ENCODE data around the gene HYI.
"Not testable (repeated sequence)": the region's sequence is repeated elsewhere in the genome, so short reads cannot be mapped to it uniquely, and the experiment has no call there.

Gene HYI, protein sequence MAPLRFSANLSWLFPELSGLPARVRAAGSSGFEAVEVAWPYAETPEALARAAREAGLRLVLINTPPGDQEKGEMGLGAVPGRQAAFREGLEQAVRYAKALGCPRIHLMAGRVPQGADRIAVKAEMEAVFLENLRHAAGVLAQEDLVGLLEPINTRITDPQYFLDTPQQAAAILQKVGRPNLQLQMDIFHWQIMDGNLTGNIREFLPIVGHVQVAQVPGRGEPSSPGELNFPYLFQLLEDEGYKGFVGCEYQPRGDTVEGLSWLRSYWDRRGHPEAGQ

DNA sequence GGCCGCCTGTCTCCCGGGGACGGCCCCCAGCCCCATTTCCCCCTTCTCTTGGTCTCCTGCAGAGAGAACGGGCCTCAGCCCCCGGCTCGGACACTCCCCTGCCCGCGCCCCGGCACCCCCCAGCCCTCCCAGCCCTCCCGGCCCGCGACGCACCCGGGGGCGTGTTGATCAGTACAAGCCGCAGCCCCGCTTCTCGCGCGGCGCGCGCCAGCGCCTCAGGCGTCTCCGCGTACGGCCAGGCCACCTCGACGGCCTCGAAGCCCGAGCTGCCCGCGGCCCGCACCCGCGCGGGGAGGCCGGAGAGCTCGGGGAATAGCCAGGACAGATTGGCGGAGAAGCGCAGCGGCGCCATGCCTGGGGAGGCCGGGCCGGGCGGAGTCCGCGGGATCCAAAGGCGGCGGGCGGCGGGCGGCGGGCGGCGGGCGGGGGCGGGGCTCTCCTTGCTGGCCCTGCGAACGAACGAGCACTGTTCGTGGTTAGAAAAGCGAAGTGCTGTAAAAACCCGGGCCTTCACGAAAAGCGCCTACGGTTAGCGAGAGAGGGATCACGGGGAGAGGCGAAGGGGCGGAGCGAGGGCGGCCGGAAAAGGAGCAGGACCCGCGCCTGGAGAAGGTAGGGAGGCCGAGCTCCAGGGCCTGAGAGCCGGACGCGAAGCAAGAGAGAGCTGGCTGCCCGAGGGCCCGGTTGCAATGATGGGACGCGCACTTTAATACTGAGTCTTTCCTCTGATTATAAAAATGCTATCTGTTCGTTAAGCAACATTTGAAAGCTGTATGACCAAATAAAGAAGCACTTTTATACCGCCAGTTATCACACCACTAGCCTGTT lies at the start of gene HYI:
TSS of gene HYI (minus strand) at position 490 of the 828 bp plus-strand sequence. CDS start at position 352, 138 bp downstream.
- DNase-seq, result peak; percentile 75 to 91 (median 85)

DNA sequence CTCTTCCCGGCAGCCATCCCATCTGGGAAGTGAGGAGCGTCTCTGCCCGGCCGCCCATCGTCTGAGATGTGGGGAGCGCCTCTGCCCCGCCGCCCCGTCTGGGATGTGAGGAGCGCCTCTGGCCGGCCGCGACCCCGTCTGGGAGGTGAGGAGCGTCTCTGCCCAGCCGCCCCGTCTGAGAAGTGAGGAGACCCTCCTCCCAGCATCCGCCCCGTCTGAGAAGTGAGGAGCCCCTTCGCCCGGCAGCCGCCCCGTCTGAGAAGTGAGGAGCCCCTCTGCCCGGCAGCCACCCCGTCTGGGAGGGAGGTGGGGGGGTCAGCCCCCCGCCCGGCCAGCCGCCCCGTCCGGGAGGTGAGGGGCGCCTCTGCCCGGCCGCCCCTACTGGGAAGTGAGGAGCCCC lies 48.1 kb upstream of the HYI start:
- not testable (repeated sequence) for DNase-seq

DNA sequence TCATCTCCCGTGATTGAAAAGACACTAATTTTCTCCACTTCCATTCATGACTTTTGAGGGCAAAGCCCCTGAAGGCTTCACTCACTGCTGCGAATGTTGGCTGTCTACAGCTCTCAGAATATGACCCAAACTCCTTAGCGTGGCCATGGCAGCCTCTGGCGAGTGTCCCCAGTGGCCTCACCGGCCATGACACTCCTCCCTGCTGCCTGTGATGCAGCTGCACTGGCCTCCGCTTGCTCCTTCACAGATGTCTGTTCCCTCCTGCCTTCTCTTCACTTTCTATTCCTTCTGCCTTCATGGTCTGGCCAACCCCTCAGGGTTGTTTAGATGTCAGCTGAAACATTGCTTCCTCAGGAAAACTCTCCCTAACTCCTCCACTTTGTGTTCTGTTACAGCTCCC lies 46.2 kb upstream of the HYI start:
- DNase-seq, result no peak

DNA sequence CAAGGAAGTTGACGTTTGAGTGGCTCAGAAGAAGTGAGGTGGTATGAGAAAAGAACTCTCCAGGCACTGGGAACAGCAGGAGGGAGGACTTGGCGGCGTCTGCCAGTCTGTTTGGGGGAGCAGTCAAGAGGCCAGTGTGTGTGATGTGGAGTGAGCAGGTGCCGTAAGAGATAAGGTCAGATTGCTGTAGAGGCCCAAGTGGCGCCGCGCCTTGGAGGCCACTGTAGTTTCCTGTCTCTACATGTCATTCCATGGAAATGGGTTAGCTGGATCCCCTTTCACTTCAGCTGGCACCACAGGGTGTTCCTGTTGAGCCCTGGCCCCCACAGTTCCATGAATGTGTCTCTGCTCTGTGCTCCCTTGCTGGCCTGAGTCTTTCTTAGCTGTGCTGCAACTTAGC lies 41.5 kb upstream of the HYI start:
- no peak for DNase-seq

DNA sequence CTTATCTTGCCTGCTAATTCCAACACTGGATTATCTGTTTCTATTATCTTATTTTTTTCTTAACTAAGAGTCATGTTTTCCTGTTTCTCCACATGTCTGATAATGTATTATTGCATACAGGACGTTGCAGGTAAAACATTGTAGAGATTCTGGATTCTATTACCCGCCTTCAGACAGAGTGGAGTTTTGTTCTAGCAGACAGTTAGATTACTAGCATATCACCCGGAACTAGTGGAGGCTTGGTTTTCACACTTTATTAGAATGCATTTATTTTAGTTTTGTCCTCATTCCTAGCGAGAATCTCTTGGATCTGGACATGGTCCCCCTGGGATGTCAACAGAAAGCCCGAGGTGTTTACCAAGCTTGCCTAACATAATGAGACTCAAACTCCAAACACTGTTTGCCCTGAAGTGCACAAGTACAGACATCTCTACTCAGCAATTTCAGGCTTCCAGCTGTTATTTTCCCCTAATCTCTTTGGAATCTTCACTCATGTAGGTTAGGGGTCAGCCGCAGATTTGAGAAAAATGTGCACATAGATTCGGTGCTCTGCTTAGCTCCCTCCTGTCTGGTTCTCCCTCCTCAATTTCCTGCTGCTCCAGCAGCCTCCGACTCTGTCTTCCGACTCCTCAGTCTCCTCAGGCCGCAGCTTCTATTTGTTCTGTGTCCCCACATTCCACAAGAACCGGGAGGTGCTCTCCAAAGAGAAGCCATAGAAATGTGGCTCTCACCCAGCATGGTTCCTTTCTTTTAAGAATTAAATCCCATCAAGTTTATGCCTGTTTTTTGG lies 40.1 kb upstream of the HYI start:
- no peak for DNase-seq

DNA sequence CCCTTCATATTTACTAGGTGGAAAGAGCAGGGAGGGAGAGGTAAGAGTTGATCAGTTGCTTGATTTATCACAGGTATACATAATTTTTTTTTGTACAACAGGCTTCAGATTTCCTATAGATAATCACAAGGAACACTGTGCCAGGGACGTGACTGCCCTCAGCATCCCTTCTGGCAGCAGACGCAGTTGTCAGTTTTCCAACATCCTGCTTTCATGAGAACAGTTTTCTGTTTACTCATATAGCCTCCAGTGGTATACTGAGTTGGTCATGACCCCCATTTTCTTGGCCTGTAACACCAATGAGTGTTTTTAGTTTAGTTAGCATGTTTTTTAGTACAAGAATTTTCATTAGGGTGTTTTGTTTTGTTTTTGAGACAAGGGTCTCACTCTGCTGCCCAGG lies 39.1 kb upstream of the HYI start:
- DNase-seq, result no peak

DNA sequence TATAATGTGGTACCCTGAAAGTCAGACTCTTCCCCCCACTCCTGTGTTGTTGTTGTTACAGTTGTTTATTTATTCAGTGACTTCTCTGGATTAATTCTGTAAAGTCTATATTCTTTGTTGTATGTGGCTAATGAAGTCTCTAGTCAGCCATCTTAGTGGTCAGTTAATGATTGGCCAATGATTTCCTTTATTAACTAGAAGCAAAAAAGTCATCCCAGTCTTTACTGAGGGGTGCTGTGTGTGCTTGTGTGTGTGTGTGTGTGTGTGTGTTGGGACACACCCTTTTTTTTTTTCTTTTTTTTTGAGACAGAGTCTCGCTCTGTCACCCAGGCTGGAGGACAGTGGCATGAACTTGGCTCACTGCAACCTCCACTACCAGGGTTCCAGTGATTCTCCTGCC lies 37.3 kb upstream of the HYI start:
- no peak for DNase-seq

DNA sequence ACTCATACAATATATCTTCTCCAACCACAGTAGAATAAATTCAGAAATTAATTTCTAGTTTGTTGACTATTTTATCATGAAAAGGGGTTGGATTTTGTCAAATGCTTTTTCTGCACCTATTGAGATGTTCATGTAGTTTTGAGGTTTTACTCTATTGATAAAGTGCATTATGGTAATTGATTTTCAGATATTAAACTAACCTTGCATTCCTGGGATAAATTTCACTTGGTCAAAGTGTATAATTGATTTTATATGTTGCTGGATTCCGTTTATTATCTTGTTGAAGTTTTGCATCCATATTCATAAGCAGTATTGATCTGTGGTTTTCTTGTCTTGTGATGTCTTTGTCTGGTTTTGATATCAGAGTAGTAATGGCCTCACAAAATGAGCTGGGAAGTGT lies 34.4 kb upstream of the HYI start:
- DNase-seq, result no peak

DNA sequence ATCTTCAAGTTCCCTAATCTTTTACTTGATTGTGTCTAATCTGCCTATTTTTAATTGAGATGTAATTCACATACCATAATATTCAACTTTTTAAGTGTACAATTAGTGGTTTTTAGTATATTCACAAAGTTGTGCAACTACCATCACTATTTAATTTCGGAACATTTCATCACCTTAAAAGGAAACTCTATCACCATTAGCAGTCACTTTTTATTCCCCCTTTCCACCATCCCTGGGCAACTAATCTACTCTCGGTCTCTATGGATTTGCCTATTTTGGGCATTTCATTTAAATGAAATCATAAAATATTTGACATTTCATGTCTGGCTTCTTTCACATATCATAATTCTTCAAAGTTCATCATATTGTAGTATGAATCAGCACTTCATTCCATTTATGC lies 30.6 kb upstream of the HYI start:
- DNase-seq, result no peak

DNA sequence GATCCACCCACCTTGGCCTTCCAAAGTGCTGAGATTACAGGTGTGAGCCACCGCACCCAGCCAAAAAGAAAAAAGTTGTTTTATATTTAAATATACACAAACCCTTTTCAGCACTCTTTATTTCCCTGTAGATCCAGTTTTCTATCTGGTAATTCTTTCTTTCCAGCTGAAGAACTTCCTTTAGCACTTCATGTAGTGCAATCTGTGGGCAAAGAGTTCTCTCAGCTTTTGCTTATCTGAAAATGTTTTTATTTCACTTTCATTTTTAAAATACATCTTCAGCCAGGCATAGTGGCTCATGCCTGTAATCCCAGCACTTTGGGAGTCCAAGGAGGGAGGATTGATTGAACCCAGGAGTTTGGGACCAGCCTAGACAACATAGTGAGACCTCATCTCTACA lies 28.5 kb upstream of the HYI start:
- no peak for DNase-seq

DNA sequence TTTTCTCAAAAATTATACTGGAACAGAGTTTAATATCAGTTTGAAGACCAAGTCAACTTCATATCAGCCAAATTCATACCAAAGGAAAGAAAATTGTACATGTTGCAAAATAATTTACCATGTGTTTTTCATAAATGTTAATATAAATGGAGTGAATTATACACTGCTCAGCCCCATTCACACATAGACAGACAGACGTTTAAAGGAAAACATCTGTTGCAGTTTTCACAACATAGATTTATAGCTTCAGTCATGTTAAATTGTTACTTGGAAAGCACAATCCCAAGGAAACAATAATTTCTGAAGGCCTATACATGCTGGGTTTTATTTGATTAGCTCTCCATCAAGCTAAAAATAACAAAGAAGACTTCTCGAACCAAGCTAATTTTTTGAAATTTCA lies 27.8 kb upstream of the HYI start:
- peak in 1 of 3 experiments; percentile 41 for DNase-seq

DNA sequence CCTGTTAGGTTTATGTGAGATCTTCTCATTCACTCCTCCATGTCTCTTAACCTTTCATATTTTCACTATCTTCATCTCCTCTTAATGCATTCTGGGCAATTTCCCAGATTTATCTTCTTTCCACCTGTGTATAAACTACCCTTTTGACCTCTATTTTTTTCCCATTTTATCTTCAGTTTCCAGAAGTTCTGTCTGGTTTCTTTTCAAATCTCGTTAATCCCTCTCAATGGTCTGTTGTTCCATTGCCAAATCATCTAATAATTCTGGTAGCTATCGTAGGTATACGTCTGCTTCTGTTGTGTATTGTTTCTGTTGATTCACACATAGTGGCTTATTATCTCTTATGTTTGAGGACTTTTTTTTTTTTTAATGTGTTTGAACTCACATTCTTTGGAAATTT lies 25.7 kb upstream of the HYI start:
- DNase-seq, result no peak

DNA sequence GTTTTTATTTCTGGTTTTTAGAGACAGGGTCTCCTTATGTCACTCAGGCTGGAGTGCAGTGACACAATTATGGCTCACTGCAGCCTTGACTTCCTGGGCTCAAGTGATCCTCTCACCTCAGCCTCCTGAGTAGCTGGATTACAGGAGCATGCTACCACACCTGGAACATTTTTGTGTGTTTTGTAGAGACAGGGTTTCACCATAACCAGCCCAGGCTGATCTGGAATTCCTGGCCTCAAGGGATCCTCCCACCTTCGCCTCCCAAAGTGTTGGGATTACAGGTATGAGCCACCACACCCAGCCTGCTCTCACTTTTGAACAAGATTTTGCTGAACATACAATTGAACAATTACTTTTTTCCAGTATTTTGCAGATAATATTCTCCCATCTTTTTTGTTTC lies 24.0 kb upstream of the HYI start:
- no peak for DNase-seq

DNA sequence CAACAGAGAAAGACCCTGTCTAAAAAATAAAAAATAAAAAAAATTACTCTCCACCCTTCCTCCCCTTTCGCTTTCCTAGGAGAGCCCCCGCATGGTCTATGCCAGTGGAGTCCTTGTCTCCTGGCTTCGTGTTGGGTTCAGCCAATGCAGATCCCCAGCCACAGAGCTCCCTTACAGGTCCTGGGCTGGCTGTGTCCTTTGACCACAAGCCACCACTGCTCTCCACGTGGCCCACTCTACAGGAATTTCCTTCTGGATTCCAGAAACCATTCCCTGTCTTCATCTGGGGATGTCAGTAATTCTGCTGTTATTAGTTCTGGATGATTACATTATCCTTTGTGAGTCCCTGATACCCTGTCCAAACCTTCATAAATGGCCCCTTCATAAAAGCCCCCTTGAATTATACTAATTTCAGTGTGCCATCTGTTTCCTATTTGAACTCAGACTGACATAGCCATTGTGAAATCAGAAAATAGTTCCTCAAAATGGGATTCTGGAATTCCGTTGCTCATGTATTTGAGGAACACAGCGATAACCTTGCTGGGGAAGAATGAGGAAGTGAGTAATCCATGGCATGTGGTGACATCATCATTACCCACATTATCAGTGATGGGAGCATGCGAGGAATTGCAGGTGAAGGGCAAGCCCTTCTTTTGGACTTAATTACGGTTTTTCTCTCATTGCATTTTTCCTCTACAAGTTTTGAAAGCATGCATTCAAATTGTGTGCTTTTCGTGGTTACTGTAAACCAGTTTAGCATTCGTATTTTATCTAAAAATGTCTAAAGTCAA lies 22.1 kb upstream of the HYI start:
- not testable (repeated sequence) for DNase-seq

DNA sequence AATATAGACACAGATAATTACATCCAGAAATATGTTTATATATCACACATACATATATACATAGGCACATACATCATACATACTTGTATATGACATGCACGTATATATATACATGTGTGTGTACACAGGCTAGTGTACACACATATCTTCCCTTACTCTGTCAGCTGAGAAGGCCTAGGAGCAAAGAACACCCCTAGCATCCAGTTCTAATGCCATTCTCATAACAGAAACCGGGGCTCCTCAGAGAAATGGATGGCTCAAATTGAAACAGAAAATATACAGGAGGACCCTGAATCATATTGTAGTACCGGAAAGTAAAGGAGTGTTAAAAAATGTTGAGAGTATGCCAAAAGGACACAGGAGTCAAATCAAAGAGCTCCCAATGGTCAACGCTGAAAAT lies 19.7 kb upstream of the HYI start:
- no peak for DNase-seq

DNA sequence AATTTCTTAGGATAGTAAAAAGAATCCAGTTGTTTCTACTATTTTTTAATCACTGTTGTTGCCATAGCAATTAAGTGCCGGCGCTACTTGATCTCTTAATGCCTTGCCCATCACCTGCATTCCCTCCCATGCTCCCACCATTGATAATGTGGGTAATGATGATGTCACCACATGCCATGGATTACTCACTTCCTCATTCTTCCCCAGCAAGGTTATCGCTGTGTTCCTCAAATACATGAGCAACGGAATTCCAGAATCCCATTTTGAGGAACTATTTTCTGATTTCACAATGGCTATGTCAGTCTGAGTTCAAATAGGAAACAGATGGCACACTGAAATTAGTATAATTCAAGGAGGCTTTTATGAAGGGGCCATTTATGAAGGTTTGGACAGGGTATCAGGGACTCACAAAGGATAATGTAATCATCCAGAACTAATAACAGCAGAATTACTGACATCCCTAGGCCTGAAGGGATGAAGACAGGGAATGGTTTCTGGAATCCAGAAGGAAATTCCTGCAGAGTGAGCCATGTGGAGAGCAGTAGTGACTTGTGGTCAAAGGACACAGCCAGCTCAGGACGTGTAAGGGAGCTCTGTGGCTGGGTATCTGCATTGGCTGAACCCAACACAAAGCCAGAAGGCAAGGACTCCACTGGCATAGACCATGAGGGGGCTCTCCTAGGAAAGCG lies 18.9 kb upstream of the HYI start:
- DNase-seq, result not testable (repeated sequence)

DNA sequence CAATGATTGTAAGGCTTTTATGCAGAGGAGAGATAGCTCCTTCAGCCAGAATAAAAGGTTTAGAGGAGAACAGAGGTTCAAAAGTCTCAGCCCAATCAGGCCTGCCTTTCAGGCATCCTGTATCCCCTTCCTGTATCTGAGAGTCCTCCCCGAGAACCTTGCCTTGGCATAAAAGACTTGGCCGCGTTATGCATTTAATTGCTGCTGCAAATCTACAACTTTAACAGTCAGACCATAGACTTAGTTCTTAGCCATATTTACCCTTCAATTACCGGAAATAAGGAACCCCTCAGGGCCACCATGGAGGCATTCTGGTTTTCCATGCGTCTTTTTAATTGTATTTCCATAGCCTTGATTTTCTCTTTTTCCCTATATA lies 18.3 kb upstream of the HYI start:
- DNase-seq, result peak in 1 of 3 experiments; percentile 5

DNA sequence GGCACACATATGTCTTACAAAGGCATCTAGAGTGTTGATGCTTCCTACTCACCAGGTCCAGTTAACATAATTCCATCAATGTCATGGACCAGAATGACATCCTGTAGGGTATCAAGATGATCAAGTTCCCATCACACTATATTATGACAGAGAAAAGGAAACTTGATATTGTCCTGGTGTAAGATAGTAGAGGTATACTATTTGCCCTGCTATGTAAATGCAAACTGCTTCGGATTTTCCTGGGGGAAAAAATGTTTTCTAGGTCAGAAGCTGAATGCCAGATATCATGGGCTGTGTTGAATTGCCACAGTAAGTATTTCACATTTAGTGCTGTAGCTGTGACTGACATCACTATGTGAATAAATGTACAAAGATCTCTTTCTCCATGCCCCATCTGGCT lies 16.2 kb upstream of the HYI start:
- no peak for DNase-seq

DNA sequence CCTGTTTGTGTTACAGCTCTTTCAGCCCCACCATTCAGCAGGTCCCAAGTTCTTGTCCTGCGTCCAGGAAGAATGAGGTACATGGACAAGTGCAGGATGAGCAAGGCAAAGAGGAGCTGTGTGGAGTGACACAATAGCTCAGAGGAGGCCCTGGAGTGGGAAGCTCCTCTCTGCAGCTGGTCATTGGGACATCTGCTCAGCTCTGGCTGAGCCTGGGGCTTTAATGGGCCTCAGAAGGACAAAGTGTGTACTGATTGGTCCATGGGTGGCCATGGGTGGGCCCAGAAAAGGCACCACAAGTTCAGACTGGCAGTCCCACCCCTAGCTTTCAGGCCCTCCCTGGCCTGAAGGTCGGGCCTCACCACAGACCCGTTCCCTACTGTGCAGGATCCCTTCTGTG lies 14.7 kb upstream of the HYI start:
- no peak for DNase-seq

DNA sequence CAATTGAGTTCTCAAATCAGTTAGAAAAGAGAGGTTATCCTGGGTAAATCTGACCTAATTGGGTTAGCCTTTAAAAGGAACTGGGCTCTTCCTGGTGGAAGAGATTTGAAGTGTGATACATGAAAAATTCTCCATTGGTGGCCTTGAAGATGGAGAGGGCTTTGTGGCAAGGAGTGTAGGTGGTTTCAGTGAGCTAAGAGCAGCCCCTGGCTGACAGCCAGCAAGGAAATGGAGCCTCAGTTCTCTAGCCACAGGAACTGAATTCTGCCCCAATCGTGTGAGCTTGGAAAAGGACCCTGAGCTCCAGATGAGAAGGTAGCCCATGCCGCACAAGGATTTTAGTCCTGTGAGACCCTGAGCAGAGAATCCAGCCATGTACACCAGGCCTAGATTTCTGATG lies 12.7 kb upstream of the HYI start:
- DNase-seq, result peak in 1 of 3 experiments; percentile 5

DNA sequence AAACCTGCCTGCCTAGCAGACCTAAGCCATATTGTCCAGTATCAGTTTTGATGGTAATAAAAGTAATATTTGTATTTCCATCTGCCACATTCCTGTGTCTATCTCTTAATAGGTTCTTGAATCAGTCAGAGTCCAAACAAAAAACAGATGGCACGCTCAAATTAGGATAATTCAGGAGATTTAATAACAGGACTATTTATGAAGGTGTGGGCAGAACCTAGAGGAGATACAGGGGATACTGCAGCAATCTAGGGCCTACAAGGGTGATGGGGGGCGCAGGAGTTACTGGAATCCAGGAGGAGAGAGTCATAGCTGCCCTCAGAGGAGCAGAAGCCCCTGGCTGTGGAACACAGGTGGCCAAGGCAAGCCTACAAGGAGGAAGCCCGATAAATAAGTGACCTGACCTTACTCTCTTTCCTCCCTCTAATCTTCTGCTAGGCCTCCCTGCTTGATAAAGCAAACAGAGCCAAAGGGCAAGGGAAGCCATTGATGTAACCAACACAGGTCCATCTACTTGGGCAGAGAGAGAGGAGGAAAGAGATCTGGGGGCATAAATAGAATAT lies 11.9 kb upstream of the HYI start:
- DNase-seq, result no peak

Measured in NCI-H1417 (cell line).